Stimulated activated naive B cell treated with anti-CD40 and anti-IgM and Interleukin-4, amounts not matched to agents 10 μg/mL and 1 μg/mL and 100 μg/mL, for 72 hours (primary cell): ENCODE data around the gene SUN2.

ENCODE experiments used
- ATAC-seq, 2 donors: fragments of 150-1000 bp; cut with Tn5 transposase; replicated peaks; 2 replicates each; pipeline ENCODE4 v1.10.0; 2021; ENCODE audit warnings: moderate library complexity in 1 of 2
- DNase-seq: peaks from one replicate; pipeline ENCODE4 v3.0.0; 2021
- H3K27ac Mint-ChIP-seq: one replicate; pipeline ENCODE4 v1.8.0; 2022; ENCODE audit warnings: mild to moderate bottlenecking, mixed read lengths
- H3K27me3 Mint-ChIP-seq, 2 donors: one replicate each; pipeline ENCODE4 v1.8.0; 2022; ENCODE audit warnings: mixed read lengths in 2 of 2
- H3K36me3 Mint-ChIP-seq, 2 donors: one replicate each; pipeline ENCODE4 v1.8.0; 2022; ENCODE audit warnings: mixed read lengths in 2 of 2, mild to moderate bottlenecking in 1 of 2
- H3K4me1 Mint-ChIP-seq, 2 donors: one replicate each; pipeline ENCODE4 v1.8.0; 2022; ENCODE audit warnings: mixed read lengths in 2 of 2, mild to moderate bottlenecking in 1 of 2
- H3K4me3 Mint-ChIP-seq, 2 donors: one replicate each; pipeline ENCODE4 v1.8.0; 2022; ENCODE audit warnings: mild to moderate bottlenecking in 2 of 2, mixed read lengths in 2 of 2, moderate library complexity in 1 of 2
- H3K9me3 Mint-ChIP-seq, 2 donors: one replicate each; pipeline ENCODE4 v1.8.0; 2022; ENCODE audit warnings: mixed read lengths in 2 of 2, mild to moderate bottlenecking in 1 of 2

The SUN2 gene

GRCh38 chr22:38740116-38740723, 15.6 kb downstream of the SUN2 start:
- peaks cover 17 to 34% of the 10 kb centered on the region in 2 donors for H3K4me1 Mint-ChIP-seq
- no peak for DNase-seq
- H3K27ac Mint-ChIP-seq = peak overlapping the region; percentile 85

GRCh38 chr22:38739300-38740055, 16.3 kb downstream of the SUN2 start:
- DNase-seq (no peak), ATAC-seq (no peak)
- Mint-ChIP-seq H3K4me1 (peaks cover 23 to 41% of the 10 kb centered on the region in 2 donors), H3K4me3 (no peak overlapping the region), H3K27ac (peak overlapping the region; percentile 85), H3K9me3 (no peaks in the 10 kb centered on the region), H3K36me3 (peaks cover 60 to 66% of the 10 kb centered on the region in 2 donors), H3K27me3 (no peaks in the 10 kb centered on the region)

More at GRCh38 chr22:38740116-38740723, 15.6 kb downstream of the SUN2 start:
- Mint-ChIP-seq H3K4me3 (no peak overlapping the region), H3K27me3 (no peaks in the 10 kb centered on the region), H3K9me3 (no peaks in the 10 kb centered on the region), H3K36me3 (peaks cover 57 to 66% of the 10 kb centered on the region in 2 donors)
- no peak for ATAC-seq

- H3K27ac Mint-ChIP-seq = peak overlapping the region; percentile 79
- peaks cover 60 to 74% of the 10 kb centered on the region in 2 donors for H3K36me3 Mint-ChIP-seq
These were observed 17.2 kb downstream of the SUN2 start for GRCh38 chr22:38738475-38739070.

GRCh38 chr22:38737302-38738060, 18.3 kb downstream of the SUN2 start:
- no peaks in the 10 kb centered on the region for H3K9me3 Mint-ChIP-seq
- peak overlapping the region; percentile 90 for H3K27ac Mint-ChIP-seq
- peaks cover 58 to 74% of the 10 kb centered on the region in 2 donors for H3K36me3 Mint-ChIP-seq
- DNase-seq (no peak), ATAC-seq (no peak)
- H3K4me3 Mint-ChIP-seq = peak overlapping the region in 1 of 2 donors; percentile 3
- H3K27me3 Mint-ChIP-seq = no peaks in the 10 kb centered on the region
- peaks cover 35 to 56% of the 10 kb centered on the region in 2 donors for H3K4me1 Mint-ChIP-seq

More at GRCh38 chr22:38738475-38739070, 17.2 kb downstream of the SUN2 start:
- H3K9me3 Mint-ChIP-seq = no peaks in the 10 kb centered on the region
- peaks cover 29 to 49% of the 10 kb centered on the region in 2 donors for H3K4me1 Mint-ChIP-seq
- no peak for ATAC-seq
- no peak for DNase-seq
- peak overlapping the region in 1 of 2 donors; percentile 36 for H3K4me3 Mint-ChIP-seq
- H3K27me3 Mint-ChIP-seq = no peaks in the 10 kb centered on the region

- H3K36me3 Mint-ChIP-seq = peaks cover 51 to 70% of the 10 kb centered on the region in 2 donors
- H3K27ac Mint-ChIP-seq = peak overlapping the region; percentile 83
- H3K4me1 Mint-ChIP-seq = peaks cover 35 to 56% of the 10 kb centered on the region in 2 donors
- H3K9me3 Mint-ChIP-seq = no peaks in the 10 kb centered on the region
- H3K4me3 Mint-ChIP-seq = peak overlapping the region in 1 of 2 donors; percentile 8
- no peaks in the 10 kb centered on the region for H3K27me3 Mint-ChIP-seq
- peak in 1 of 2 donors; percentile 15 for ATAC-seq
- no peak for DNase-seq
These were observed 19.6 kb downstream of the SUN2 start for GRCh38 chr22:38736257-38736570.

GRCh38 chr22:38735465-38736256, 20.1 kb downstream of the SUN2 start:
- Mint-ChIP-seq H3K9me3 (no peaks in the 10 kb centered on the region), H3K4me3 (peak overlapping the region in 1 of 2 donors; percentile 8), H3K36me3 (peaks cover 46 to 70% of the 10 kb centered on the region in 2 donors), H3K4me1 (peaks cover 35 to 56% of the 10 kb centered on the region in 2 donors), H3K27me3 (no peaks in the 10 kb centered on the region), H3K27ac (peak overlapping the region; percentile 83)
- DNase-seq (no peak), ATAC-seq (peak; percentile 22 to 28)

GRCh38 chr22:38735126-38735464, 20.7 kb downstream of the SUN2 start:
- H3K9me3 Mint-ChIP-seq = no peaks in the 10 kb centered on the region
- no peak for DNase-seq
- no peak overlapping the region for H3K4me3 Mint-ChIP-seq
- no peaks in the 10 kb centered on the region for H3K27me3 Mint-ChIP-seq
- peak overlapping the region; percentile 83 for H3K27ac Mint-ChIP-seq
- H3K4me1 Mint-ChIP-seq = peaks cover 35 to 56% of the 10 kb centered on the region in 2 donors
- H3K36me3 Mint-ChIP-seq = peaks cover 47 to 73% of the 10 kb centered on the region in 2 donors
- no peak for ATAC-seq

GRCh38 chr22:38734421-38735100, 21.2 kb downstream of the SUN2 start:
- no peak for ATAC-seq
- Mint-ChIP-seq H3K4me3 (no peak overlapping the region), H3K9me3 (no peaks in the 10 kb centered on the region), H3K4me1 (peaks cover 35 to 56% of the 10 kb centered on the region in 2 donors), H3K36me3 (peaks cover 42 to 70% of the 10 kb centered on the region in 2 donors), H3K27ac (peak overlapping the region; percentile 88), H3K27me3 (no peaks in the 10 kb centered on the region)
- DNase-seq = no peak

GRCh38 chr22:38733724-38734381, 21.9 kb downstream of the SUN2 start:
- DNase-seq = no peak
- peak overlapping the region in 1 of 2 donors; percentile 60 for H3K4me3 Mint-ChIP-seq
- H3K4me1 Mint-ChIP-seq = peaks cover 35 to 56% of the 10 kb centered on the region in 2 donors
- peak overlapping the region; percentile 88 for H3K27ac Mint-ChIP-seq
- peaks cover 41 to 76% of the 10 kb centered on the region in 2 donors for H3K36me3 Mint-ChIP-seq
- peak; percentile 8 for ATAC-seq
- H3K27me3 Mint-ChIP-seq = no peaks in the 10 kb centered on the region
- no peaks in the 10 kb centered on the region for H3K9me3 Mint-ChIP-seq

GRCh38 chr22:38733329-38733723, 22.5 kb downstream of the SUN2 start:
- H3K9me3 Mint-ChIP-seq = no peaks in the 10 kb centered on the region
- H3K4me1 Mint-ChIP-seq = peaks cover 35 to 54% of the 10 kb centered on the region in 2 donors
- peak overlapping the region in 1 of 2 donors; percentile 60 for H3K4me3 Mint-ChIP-seq
- H3K27me3 Mint-ChIP-seq = no peaks in the 10 kb centered on the region
- peaks cover 41 to 76% of the 10 kb centered on the region in 2 donors for H3K36me3 Mint-ChIP-seq
- ATAC-seq (peak; percentile 64 to 69), DNase-seq (no peak)
- peak overlapping the region; percentile 89 for H3K27ac Mint-ChIP-seq

- DNase-seq (no peak), ATAC-seq (no peak)
- Mint-ChIP-seq H3K4me3 (no peak overlapping the region), H3K9me3 (no peaks in the 10 kb centered on the region), H3K4me1 (peaks cover 31 to 47% of the 10 kb centered on the region in 2 donors), H3K27me3 (no peaks in the 10 kb centered on the region), H3K36me3 (peaks cover 36 to 74% of the 10 kb centered on the region in 2 donors), H3K27ac (peak overlapping the region; percentile 80)
These were observed 23.5 kb downstream of the SUN2 start for GRCh38 chr22:38732251-38732815.

GRCh38 chr22:38731703-38732161, 24.1 kb downstream of the SUN2 start:
- H3K4me1 Mint-ChIP-seq = peaks cover 28 to 43% of the 10 kb centered on the region in 2 donors
- peak overlapping the region; percentile 80 for H3K27ac Mint-ChIP-seq
- no peak overlapping the region for H3K4me3 Mint-ChIP-seq
- H3K27me3 Mint-ChIP-seq = no peaks in the 10 kb centered on the region
- ATAC-seq (no peak), DNase-seq (no peak)
- H3K9me3 Mint-ChIP-seq = no peaks in the 10 kb centered on the region
- peaks cover 36 to 74% of the 10 kb centered on the region in 2 donors for H3K36me3 Mint-ChIP-seq
